Neural cell (in vitro differentiated cells): ENCODE results near the gene RNF125. TPM values are rescaled to one million over a fixed set of nuclear protein-coding genes. Genes with fewer than 3 reads are reported as not detected.
A peak's percentile ranks its signal among the peaks of the same experiment; 100 is the strongest.
"Not testable (repeated sequence)": the region's sequence is repeated elsewhere in the genome, so short reads cannot be mapped to it uniquely, and the experiment has no call there.

Source experiments
- H2AFZ ChIP-seq: fragments of 200-600, 300-800 bp; sonication (generic), shearing (Covaris generic); 2 replicates; pipeline ENCODE4 v1.6.0; 2014; ENCODE audit warnings: low read depth, mild to moderate bottlenecking, antibody characterized with exemption, low read length, moderate library complexity
- H3F3A ChIP-seq: fragments of 200-600 bp; shearing (Covaris generic); 2 replicates; pipeline ENCODE4 v1.6.1; 2016; ENCODE audit warnings: mild to moderate bottlenecking, moderate library complexity, mixed read lengths, antibody characterized with exemption, low read length; ENCODE audit not compliant: insufficient read depth, poor library complexity, severe bottlenecking
- H3K27ac ChIP-seq: fragments of 200-600, 300-800 bp; sonication (generic), shearing (Covaris generic); 2 replicates; pipeline ENCODE4 v1.5.1; 2014; ENCODE audit warnings: mild to moderate bottlenecking, low read length, moderate library complexity
- H3K27me3 ChIP-seq: fragments of 300-800, 200-600 bp; sonication (generic), shearing (Covaris generic); 2 replicates; pipeline ENCODE4 v1.6.0; 2014; ENCODE audit warnings: mild to moderate bottlenecking, low read depth, low read length, moderate library complexity; ENCODE audit not compliant: insufficient read depth
- H3K36me3 ChIP-seq: fragments of 300-800, 200-600 bp; sonication (generic), shearing (Covaris generic); 2 replicates; pipeline ENCODE4 v1.5.1; 2014; ENCODE audit warnings: mild to moderate bottlenecking, antibody characterized with exemption, low read length, moderate library complexity; ENCODE audit not compliant: insufficient read depth
- H3K4me2 ChIP-seq: fragments of 300-800, 200-600 bp; sonication (generic), shearing (Covaris generic); 2 replicates; pipeline ENCODE4 v1.6.0; 2014; ENCODE audit warnings: mild to moderate bottlenecking, low read length
- H3K4me3 ChIP-seq: fragments of 300-800, 200-600 bp; sonication (generic), shearing (Covaris generic); 2 replicates; pipeline ENCODE4 v1.5.1; 2014; ENCODE audit warnings: mild to moderate bottlenecking, low read length, moderate library complexity
- H3K79me2 ChIP-seq: fragments of 200-600 bp; shearing (Covaris generic); replicated peaks from 2 replicates; pipeline ENCODE4 v1.6.0; 2014; ENCODE audit warnings: mild to moderate bottlenecking, low read length, moderate library complexity; ENCODE audit not compliant: insufficient read depth
- H3K9ac ChIP-seq: fragments of 300-800, 200-600 bp; sonication (generic), shearing (Covaris generic); 2 replicates; pipeline ENCODE4 v1.6.1; 2016; ENCODE audit warnings: mild to moderate bottlenecking, low read length, mixed read lengths
- H3K9me2 ChIP-seq: fragments of 200-600 bp; shearing (Covaris generic); 2 replicates; pipeline ENCODE4 v1.6.1; 2016; ENCODE audit warnings: mild to moderate bottlenecking, low read length, mixed read lengths; ENCODE audit not compliant: insufficient read depth
- H3K9me3 ChIP-seq: fragments of 200-600, 300-800 bp; sonication (generic), shearing (Covaris generic); 2 replicates; pipeline ENCODE4 v1.6.1; 2016; ENCODE audit warnings: mild to moderate bottlenecking, mixed run types, low read length, moderate library complexity, mixed read lengths
- H4K20me1 ChIP-seq: fragments of 200-600 bp; shearing (Covaris generic); 2 replicates; pipeline ENCODE4 v1.6.1; 2016; ENCODE audit warnings: mild to moderate bottlenecking, mixed run types; ENCODE audit not compliant: insufficient read depth
- CTCF ChIP-seq: fragments of 450-650 bp; IDR thresholded peaks from 2 replicates; pipeline ENCODE4 v1.5.1; 2014; ENCODE audit warnings: antibody characterized with exemption, mild to moderate bottlenecking, moderate library complexity; ENCODE audit not compliant: poor library complexity, severe bottlenecking
- EP300 ChIP-seq: fragments of 450-650 bp; conservative IDR thresholded peaks from 2 replicates; pipeline ENCODE4 v1.6.1; 2014; ENCODE audit warnings: antibody characterized with exemption, mild to moderate bottlenecking, moderate library complexity; ENCODE audit not compliant: poor library complexity, severe bottlenecking
- EZH2 ChIP-seq: fragments of 200-600, 300-800 bp; shearing (Covaris generic), sonication (generic); IDR thresholded peaks from 2 replicates; pipeline ENCODE4 v1.6.1; 2014; ENCODE audit warnings: antibody characterized with exemption, low read length, borderline replicate concordance, mild to moderate bottlenecking; ENCODE audit not compliant: insufficient read depth, poor library complexity, severe bottlenecking
- MXI1 ChIP-seq: fragments of 450-650 bp; conservative IDR thresholded peaks from 2 replicates; pipeline ENCODE4 v1.6.1; 2014; ENCODE audit warnings: antibody characterized with exemption, mild to moderate bottlenecking; ENCODE audit not compliant: poor library complexity, severe bottlenecking
- POLR2AphosphoS5 ChIP-seq: IDR thresholded peaks from 2 replicates; pipeline ENCODE4 v1.6.1; 2012
- RAD21 ChIP-seq: fragments of 450-650 bp; conservative IDR thresholded peaks from 2 replicates; pipeline ENCODE4 v1.6.1; 2014; ENCODE audit warnings: antibody characterized with exemption, mild to moderate bottlenecking, moderate library complexity
- REST ChIP-seq: IDR thresholded peaks from 2 replicates; pipeline ENCODE4 v1.6.1; 2012; ENCODE audit warnings: borderline replicate concordance
- SMC3 ChIP-seq: fragments of 450-650 bp; conservative IDR thresholded peaks from 2 replicates; pipeline ENCODE4 v1.6.1; 2014; ENCODE audit warnings: antibody characterized with exemption, mild to moderate bottlenecking, moderate library complexity; ENCODE audit not compliant: poor library complexity
- TAF1 ChIP-seq: IDR thresholded peaks from 2 replicates; pipeline ENCODE4 v1.6.1; 2012; ENCODE audit warnings: low read depth
- polyA plus RNA-seq: library from polyadenylated mRNA; depleted of rRNA; stranded (reverse); fragments of >200 nt; gene quantifications from 2 replicates; pipeline ENCODE4 v1.2.3, GENCODE V29; 2014

The RNF125 gene
- polyA plus RNA-seq, 1 donor from 2014 or later: 0.04 TPM

GRCh38 chr18:32086881-32087280 is 68.3 kb downstream of the RNF125 start:
- TF ChIP-seq RAD21 (no peak), EZH2 (no peak), CTCF (no peak), EP300 (no peak), SMC3 (no peak), POLR2AphosphoS5 (no peak), TAF1 (no peak), MXI1 (no peak), REST (no peak)
- Histone ChIP-seq H4K20me1 (no peaks in the 10 kb centered on the region), H3K27ac (no peak overlapping the region), H3K27me3 (no peaks in the 10 kb centered on the region), H2AFZ (no peak overlapping the region), H3K9me3 (no peaks in the 10 kb centered on the region), H3K9me2 (no peaks in the 10 kb centered on the region), H3K4me3 (no peak overlapping the region), H3K79me2 (no peaks in the 10 kb centered on the region), H3K9ac (no peak overlapping the region), H3K36me3 (no peaks in the 10 kb centered on the region), H3F3A (peaks cover 5% of the 10 kb centered on the region), H3K4me2 (no peak overlapping the region)

GRCh38 chr18:32090831-32091230 is 72.2 kb downstream of the RNF125 start:
- H3K4me2 ChIP-seq: not testable (repeated sequence)
- H3K27ac ChIP-seq: peak overlapping the region; percentile 98

GRCh38 chr18:32091325-32091723 is 72.7 kb downstream of the RNF125 start:
- peak overlapping the region; percentile 98 for H3K27ac ChIP-seq
- no peaks in the 10 kb centered on the region for H3K9me2 ChIP-seq
- no peaks in the 10 kb centered on the region for H3K27me3 ChIP-seq
- no peaks in the 10 kb centered on the region for H3K9me3 ChIP-seq
- H3K4me2 ChIP-seq: peak overlapping the region; percentile 84
- peak overlapping the region; percentile 100 for H2AFZ ChIP-seq
- peaks cover 5% of the 10 kb centered on the region for H3F3A ChIP-seq
- H3K79me2 ChIP-seq: peaks cover 34% of the 10 kb centered on the region
- H3K4me3 ChIP-seq: peak overlapping the region; percentile 95
- H3K9ac ChIP-seq: peak overlapping the region; percentile 98
- H4K20me1 ChIP-seq: no peaks in the 10 kb centered on the region
- H3K36me3 ChIP-seq: no peaks in the 10 kb centered on the region
- TF ChIP-seq MXI1: no peak
- TF ChIP-seq EP300: no peak
- TF ChIP-seq TAF1: no peak
- TF ChIP-seq REST: no peak
- TF ChIP-seq SMC3: no peak
- no peak for TF ChIP-seq CTCF
- TF ChIP-seq RAD21: no peak
- TF ChIP-seq EZH2: no peak
- no peak for TF ChIP-seq POLR2AphosphoS5

More at GRCh38 chr18:32090831-32091230, 72.2 kb downstream of the RNF125 start:
- not testable (repeated sequence) for H2AFZ ChIP-seq, H3K27me3 ChIP-seq, H3F3A ChIP-seq, H3K36me3 ChIP-seq, H4K20me1 ChIP-seq, H3K9me2 ChIP-seq, H3K9me3 ChIP-seq, H3K9ac ChIP-seq, H3K4me3 ChIP-seq
- peaks cover 29% of the 10 kb centered on the region for H3K79me2 ChIP-seq
